Upper lobe of left lung (tissue), 6 donors: ENCODE measurements around the gene GRIN1. TPM values are rescaled to one million over a fixed set of nuclear protein-coding genes. Genes with fewer than 3 reads are reported as not detected.
A peak's percentile ranks its signal among the peaks of the same experiment; 100 is the strongest.

ENCODE experiments used
- ATAC-seq, 2 donors: fragments of 200-7000 bp; cut with Tn5 transposase; one replicate each; pipeline ENCODE4 v1.9.1; 2022; ENCODE audit warnings: mild to moderate bottlenecking in 2 of 2, moderate library complexity in 2 of 2; ENCODE audit not compliant: low FRiP score in 2 of 2
- DNase-seq, 2 donors: peaks; one replicate each; pipeline ENCODE4 v3.0.0-alpha.2; 2019 to 2020
- H3K27ac ChIP-seq, 4 donors: fragments of 200-600 bp; sonication (generic); one replicate each; pipeline ENCODE4 v1.5.1; 2016 to 2019
- H3K27me3 ChIP-seq, 4 donors: fragments of 200-600 bp; sonication (generic); one replicate each; pipeline ENCODE4 v1.5.1; 2017 to 2019
- H3K36me3 ChIP-seq, 4 donors: fragments of 200-600 bp; sonication (generic); one replicate each; pipeline ENCODE4 v1.5.1; 2016 to 2019
- H3K4me1 ChIP-seq, 4 donors: fragments of 200-600 bp; sonication (generic); one replicate each; pipeline ENCODE4 v1.5.1; 2018 to 2019
- H3K4me3 ChIP-seq, 4 donors: fragments of 200-600 bp; sonication (generic); one replicate each; pipeline ENCODE4 v1.5.1; 2017 to 2019; ENCODE audit warnings: mild to moderate bottlenecking in 2 of 4, moderate library complexity in 1 of 4
- H3K9me3 ChIP-seq, 4 donors: fragments of 200-600 bp; sonication (generic); one replicate each; pipeline ENCODE4 v1.5.1; 2018 to 2019
- EP300 ChIP-seq, 4 donors: sonication (generic); formaldehyde crosslinking; IDR thresholded peaks; one replicate each; pipeline ENCODE4 v1.5.1; 2017; ENCODE audit warnings: antibody characterized with exemption in 4 of 4, control low read depth in 2 of 4
- POLR2A ChIP-seq, 4 donors: fragments of 450-650 bp; IDR thresholded peaks; one replicate each; pipeline ENCODE4 v1.5.1; 2016 to 2017; ENCODE audit warnings: antibody characterized with exemption in 4 of 4, mild to moderate bottlenecking in 2 of 4
- POLR2AphosphoS5 ChIP-seq, 2 donors: sonication (generic); formaldehyde crosslinking; IDR thresholded peaks; one replicate each; pipeline ENCODE4 v1.5.1; 2017; ENCODE audit warnings: antibody characterized with exemption in 2 of 2
- WGBS, 2 donors: methylation state at CpG; one replicate each; pipeline ENCODE4 v1.1.5; 2017 to 2018; 5-methylcytosine and 5-hydroxymethylcytosine counted together
- total RNA-seq, 6 donors: library from RNA; depleted of rRNA in 4 of 6; stranded (reverse); fragments of >200 nt in 4 of 6; gene quantifications; one replicate each; pipeline versions ENCODE4 v1.1.0 to v1.2.1, GENCODE V29; 2016 to 2021
- TF ChIP-seq, protein P1 (sequence below), 6 experiments: fragments of 450-650 bp in 4 of 6; fragments of 200-600 bp in 2 of 6; sonication (generic) in 2 of 6; IDR thresholded peaks; one replicate each; pipeline ENCODE4 v1.5.1; 2016 to 2019; ENCODE audit warnings: antibody characterized with exemption in 6 of 6
- donor health status: DM: no; HTN: no; CAD: no; lungs with moderate emphysema.
- donor health status: DM: no; HTN: yes; CAD: no; lungs with severe emphysema.

The GRIN1 gene
- total RNA-seq, 6 donors from 2014 or later = 0.17 to 2.1 (median 0.49) TPM; not detected in 3

DNA sequence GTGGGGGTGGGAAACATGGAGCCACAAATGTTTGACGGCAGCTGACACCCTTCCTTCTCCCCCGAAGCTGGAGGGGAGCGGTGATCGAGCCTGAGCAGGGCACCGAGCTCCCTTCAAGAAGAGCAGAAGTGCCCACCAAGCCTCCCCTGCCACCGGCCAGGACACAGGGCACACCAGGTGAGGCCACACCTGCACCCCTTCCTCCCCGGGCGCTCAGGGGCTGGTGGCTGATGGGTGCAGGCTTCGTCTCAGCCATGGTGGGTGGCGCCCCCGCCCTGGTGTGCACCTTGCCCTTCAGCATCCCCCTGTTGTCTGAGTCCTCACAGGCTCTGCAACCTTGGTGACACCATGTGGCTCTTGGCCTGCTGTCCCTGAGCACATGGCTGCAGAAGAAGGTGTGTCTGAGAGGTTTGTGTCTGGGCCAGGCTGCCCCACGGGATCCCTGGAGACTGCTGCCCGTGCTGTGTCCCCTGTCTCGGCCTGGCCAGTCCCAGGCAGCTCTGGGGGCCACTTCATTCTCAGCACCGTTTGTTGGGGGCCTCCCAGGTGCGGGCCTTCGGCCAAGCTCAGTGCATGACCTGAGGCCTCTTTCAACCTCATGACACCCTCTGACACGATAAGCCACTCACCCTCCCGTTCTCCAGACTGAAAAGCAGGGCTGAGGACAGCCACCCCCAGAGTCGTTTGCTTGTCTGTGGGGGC, 41.0 kb upstream of the GRIN1 start:
- 95 to 96% methylated on average over 16 to 20 of the region's 20 CpGs for WGBS, 2 donors
- no peak for ATAC-seq

DNA sequence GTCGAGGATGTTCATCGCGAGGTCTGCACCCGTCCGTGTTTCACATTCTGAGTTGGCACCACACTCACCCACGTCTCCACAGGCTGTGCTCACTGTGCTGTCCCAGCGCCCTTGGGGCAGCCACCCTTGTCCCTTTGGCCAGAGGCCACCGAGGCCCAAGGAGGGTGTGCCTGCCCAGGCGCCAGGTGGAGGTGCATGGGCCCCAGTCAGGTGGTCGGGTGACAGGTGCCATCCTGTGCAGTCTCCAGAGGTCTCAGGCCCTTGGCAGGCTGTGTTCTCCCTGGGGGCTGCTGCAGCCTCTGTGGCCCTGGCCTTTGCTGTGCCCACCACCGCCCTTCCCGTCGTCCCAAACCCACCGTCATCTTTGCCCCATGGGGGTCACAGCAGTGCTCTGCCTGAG, 39.7 kb upstream of the GRIN1 start:
- H3K9me3 ChIP-seq = no peaks in the 10 kb centered on the region
- TF ChIP-seq POLR2A (IDR thresholded peaks at IDR 0.05) = no peak
- TF ChIP-seq, protein P1, sequence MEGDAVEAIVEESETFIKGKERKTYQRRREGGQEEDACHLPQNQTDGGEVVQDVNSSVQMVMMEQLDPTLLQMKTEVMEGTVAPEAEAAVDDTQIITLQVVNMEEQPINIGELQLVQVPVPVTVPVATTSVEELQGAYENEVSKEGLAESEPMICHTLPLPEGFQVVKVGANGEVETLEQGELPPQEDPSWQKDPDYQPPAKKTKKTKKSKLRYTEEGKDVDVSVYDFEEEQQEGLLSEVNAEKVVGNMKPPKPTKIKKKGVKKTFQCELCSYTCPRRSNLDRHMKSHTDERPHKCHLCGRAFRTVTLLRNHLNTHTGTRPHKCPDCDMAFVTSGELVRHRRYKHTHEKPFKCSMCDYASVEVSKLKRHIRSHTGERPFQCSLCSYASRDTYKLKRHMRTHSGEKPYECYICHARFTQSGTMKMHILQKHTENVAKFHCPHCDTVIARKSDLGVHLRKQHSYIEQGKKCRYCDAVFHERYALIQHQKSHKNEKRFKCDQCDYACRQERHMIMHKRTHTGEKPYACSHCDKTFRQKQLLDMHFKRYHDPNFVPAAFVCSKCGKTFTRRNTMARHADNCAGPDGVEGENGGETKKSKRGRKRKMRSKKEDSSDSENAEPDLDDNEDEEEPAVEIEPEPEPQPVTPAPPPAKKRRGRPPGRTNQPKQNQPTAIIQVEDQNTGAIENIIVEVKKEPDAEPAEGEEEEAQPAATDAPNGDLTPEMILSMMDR (IDR thresholded peaks at IDR 0.05) = no peak
- TF ChIP-seq POLR2AphosphoS5 (IDR thresholded peaks at IDR 0.05) = no peak
- TF ChIP-seq EP300 (IDR thresholded peaks at IDR 0.05) = no peak
- peaks cover 16 to 88% (median 79%) of the 10 kb centered on the region in 4 donors for H3K36me3 ChIP-seq
- H3K4me1 ChIP-seq = no peaks in the 10 kb centered on the region
- no peak overlapping the region for H3K27ac ChIP-seq
- H3K27me3 ChIP-seq = no peaks in the 10 kb centered on the region
- H3K4me3 ChIP-seq = no peak overlapping the region
- 93 to 94% methylated on average over 11 to 14 of the region's 14 CpGs for WGBS, 2 donors
- ATAC-seq = peak in 1 of 2 donors; percentile 31
- no peak for DNase-seq

More for the DNA sequence above, 41.0 kb upstream of the GRIN1 start:
- H3K9me3 ChIP-seq = no peaks in the 10 kb centered on the region
- peak in 1 of 2 donors; percentile 63 for DNase-seq
- H3K27me3 ChIP-seq = no peaks in the 10 kb centered on the region
- H3K4me1 ChIP-seq = no peaks in the 10 kb centered on the region
- H3K4me3 ChIP-seq = no peak overlapping the region
- TF ChIP-seq EP300 (IDR thresholded peaks at IDR 0.05) (no peak), POLR2AphosphoS5 (IDR thresholded peaks at IDR 0.05) (no peak), POLR2A (IDR thresholded peaks at IDR 0.05) (no peak)
- TF ChIP-seq, protein P1 (IDR thresholded peaks at IDR 0.05) = no peak
- peaks cover 9 to 79% (median 68%) of the 10 kb centered on the region in 4 donors for H3K36me3 ChIP-seq
- no peak overlapping the region for H3K27ac ChIP-seq

DNA sequence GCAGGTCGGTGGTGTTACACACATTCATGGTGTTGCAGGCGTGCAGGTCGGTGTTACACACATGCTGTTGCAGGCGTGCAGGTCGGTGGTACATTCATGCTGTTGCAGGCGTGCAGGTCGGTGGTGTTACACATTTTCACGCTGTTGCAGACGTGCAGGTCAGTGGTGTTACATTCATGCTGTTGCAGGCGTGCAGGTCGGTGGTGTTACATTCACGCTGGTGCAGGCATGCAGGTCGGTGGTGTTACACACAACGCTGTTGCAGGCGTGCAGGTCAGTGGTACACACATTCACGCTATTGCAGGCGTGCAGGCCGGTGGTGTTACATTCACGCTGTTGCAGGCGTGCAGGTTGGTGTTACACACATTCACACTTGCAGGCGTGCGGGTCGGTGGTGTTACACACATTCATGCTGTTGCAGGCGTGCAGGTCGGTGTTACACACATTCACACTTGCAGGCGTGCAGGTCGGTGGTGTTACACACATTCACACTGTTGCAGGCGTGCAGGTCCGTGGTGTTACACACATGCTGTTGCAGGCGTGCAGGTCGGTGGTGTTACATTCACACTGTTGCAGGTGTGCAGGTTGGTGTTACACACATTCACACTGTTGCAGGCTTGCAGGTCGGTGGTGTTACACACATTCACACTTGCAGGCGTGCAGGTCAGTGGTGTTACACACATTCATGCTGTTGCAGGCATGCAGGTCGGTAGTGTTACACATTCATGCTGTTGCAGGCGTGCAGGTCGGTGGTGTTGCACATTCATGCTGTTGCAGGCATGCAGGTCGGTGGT, 35.6 kb upstream of the GRIN1 start:
- H3K4me1 ChIP-seq = no peaks in the 10 kb centered on the region
- H3K4me3 ChIP-seq = no peak overlapping the region
- H3K36me3 ChIP-seq = peaks cover 25 to 97% (median 91%) of the 10 kb centered on the region in 4 donors
- WGBS, 2 donors = 94% methylated on average over 37 of the region's 37 CpGs
- DNase-seq = no peak
- TF ChIP-seq, protein P1 (IDR thresholded peaks at IDR 0.05) = no peak
- no peak for TF ChIP-seq POLR2A (IDR thresholded peaks at IDR 0.05)
- no peak overlapping the region for H3K27ac ChIP-seq
- H3K27me3 ChIP-seq = no peaks in the 10 kb centered on the region
- H3K9me3 ChIP-seq = no peaks in the 10 kb centered on the region
- ATAC-seq = no peak

DNA sequence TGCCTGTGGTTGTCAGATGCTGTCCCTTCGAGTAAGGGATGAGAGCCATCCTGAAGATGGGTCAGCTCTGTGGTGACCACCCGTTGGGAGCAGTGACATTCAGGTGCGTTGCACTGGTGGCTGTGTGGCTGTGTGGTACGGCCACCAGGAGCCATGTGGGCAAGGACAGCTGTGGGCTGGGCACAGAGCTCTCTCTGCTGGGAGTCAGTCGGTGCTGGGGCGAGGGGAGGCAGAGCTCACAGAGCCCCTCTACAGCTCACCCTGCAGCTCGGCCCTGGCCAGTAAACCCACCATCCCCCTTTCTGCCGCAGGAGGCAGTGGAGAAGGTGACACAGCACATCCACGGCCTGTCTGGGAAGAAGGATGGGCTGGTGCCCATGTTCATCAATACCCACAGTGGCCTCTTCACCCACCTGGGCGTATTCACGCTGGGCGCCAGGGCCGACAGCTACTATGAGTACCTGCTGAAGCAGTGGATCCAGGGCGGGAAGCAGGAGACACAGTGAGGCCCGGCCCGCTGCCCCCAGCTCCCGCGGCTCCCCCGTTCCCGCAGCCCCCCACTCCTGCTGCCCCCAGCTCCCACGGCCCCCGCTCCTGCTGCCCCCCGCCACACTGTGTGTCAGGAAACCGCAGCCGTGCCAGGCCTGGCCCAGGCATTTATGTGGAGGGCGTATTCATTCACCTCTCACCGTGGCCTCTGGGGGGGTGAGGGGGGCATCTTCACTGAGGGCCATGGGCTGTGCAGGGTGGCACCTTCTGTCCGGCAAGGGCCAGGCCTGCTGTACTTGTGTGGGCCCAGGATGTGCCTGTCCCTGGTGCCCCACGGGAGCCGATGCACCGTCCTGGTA, 32.9 kb upstream of the GRIN1 start:
- 93 to 98% methylated on average over 8 to 18 of the region's 31 CpGs for WGBS, 2 donors
- no peaks in the 10 kb centered on the region for H3K4me1 ChIP-seq
- TF ChIP-seq, protein P1 (IDR thresholded peaks at IDR 0.05) = no peak
- TF ChIP-seq POLR2AphosphoS5 (IDR thresholded peaks at IDR 0.05) = no peak
- no peak for TF ChIP-seq POLR2A (IDR thresholded peaks at IDR 0.05)
- no peak for TF ChIP-seq EP300 (IDR thresholded peaks at IDR 0.05)
- no peak overlapping the region for H3K27ac ChIP-seq
- ATAC-seq (no peak), DNase-seq (peak in 1 of 2 donors; percentile 50)
- no peak overlapping the region for H3K4me3 ChIP-seq
- no peaks in the 10 kb centered on the region for H3K27me3 ChIP-seq
- peaks cover 26 to 99% (median 89%) of the 10 kb centered on the region in 4 donors for H3K36me3 ChIP-seq
- H3K9me3 ChIP-seq = no peaks in the 10 kb centered on the region
